ENCODE data around the gene MTHFD1L. TPM values are rescaled to one million over a fixed set of nuclear protein-coding genes. Genes with fewer than 3 reads are reported as not detected.

MTHFD1L gene
- total RNA-seq, 4 donors from 2014 or later, result 4.3 to 23.1 (median 4.7) TPM

DNA sequence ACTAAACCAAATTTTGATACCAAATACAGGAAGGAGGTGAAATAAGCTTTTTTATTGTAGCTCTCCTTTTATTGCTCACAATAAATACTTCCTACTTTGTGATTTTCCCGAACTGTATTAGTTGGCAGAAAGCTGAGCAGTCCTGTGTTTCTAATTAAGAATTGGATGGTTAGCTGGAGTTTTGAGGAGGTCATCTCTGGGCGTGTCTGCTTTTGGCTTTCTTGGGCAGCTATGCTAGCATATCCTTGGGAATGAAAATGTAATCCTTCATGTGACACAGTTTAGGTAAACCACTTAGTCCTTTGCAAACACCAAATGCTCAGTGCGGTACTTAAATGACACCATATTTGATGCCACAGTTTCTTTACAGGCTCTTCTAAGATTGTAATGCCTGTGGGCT, 67.5 kb downstream of the MTHFD1L start:
- DNase-seq, result no peak
- Histone ChIP-seq H3K27ac (no peak overlapping the region), H3K4me3 (no peak overlapping the region), H3K4me1 (no peaks in the 10 kb centered on the region), H3K9me3 (no peaks in the 10 kb centered on the region), H3K36me3 (no peaks in the 10 kb centered on the region), H3K27me3 (no peaks in the 10 kb centered on the region)
- TF ChIP-seq, protein P1, sequence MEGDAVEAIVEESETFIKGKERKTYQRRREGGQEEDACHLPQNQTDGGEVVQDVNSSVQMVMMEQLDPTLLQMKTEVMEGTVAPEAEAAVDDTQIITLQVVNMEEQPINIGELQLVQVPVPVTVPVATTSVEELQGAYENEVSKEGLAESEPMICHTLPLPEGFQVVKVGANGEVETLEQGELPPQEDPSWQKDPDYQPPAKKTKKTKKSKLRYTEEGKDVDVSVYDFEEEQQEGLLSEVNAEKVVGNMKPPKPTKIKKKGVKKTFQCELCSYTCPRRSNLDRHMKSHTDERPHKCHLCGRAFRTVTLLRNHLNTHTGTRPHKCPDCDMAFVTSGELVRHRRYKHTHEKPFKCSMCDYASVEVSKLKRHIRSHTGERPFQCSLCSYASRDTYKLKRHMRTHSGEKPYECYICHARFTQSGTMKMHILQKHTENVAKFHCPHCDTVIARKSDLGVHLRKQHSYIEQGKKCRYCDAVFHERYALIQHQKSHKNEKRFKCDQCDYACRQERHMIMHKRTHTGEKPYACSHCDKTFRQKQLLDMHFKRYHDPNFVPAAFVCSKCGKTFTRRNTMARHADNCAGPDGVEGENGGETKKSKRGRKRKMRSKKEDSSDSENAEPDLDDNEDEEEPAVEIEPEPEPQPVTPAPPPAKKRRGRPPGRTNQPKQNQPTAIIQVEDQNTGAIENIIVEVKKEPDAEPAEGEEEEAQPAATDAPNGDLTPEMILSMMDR (IDR thresholded peaks at IDR 0.05), result no peak
- TF ChIP-seq POLR2A (IDR thresholded peaks at IDR 0.05), result no peak

DNA sequence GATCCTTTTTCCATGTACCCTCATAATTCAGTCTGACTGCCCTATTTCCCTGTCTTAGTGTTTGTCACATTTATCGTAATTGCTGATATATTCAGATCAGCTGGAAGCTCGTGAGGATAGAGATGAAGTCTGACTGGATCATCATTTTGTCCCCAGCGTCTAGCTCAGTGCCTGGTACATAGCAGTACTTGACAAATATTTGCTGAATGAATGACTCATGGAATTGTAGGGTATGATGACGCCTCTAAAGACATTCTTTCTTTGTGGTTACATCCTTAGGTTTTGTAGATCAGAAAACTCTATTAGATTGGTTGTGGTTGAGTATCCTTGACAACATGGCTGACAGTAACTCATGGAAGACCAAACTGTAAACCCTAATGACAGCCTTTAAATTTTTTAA, 68.9 kb downstream of the MTHFD1L start:
- Histone ChIP-seq H3K27me3 (no peaks in the 10 kb centered on the region), H3K27ac (no peak overlapping the region), H3K9me3 (no peaks in the 10 kb centered on the region), H3K4me3 (no peak overlapping the region), H3K4me1 (no peaks in the 10 kb centered on the region), H3K36me3 (no peaks in the 10 kb centered on the region)
- DNase-seq, result no peak
- TF ChIP-seq, protein P1 (IDR thresholded peaks at IDR 0.05), result no peak
- TF ChIP-seq POLR2A (IDR thresholded peaks at IDR 0.05), result no peak

DNA sequence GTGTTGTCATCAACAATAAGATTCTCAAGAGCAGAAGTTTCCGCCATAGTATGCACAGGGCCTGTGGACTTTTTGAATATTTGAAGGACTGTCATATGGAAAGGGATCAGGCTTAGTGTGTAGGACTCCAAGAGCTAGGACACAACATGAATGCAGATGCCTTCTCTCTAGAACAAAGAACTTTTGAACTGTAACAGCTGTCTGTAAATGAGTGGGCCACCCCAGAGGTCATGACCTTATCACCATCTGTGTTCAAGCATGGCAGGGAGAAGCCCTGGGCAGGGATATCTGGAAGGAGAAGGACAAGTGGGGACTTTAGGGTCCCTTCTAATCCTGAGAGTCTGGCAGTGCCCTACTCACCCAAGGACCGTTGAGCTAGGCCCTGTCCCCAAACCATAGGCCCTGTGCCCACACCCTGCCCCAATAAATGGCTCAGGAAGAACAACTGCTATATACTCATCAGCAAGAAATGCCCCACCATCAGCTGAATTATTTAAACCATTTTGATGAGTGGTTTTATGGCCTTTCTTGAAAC, 70.6 kb downstream of the MTHFD1L start:
- DNase-seq, result no peak
- H3K9me3 ChIP-seq, result no peaks in the 10 kb centered on the region
- H3K36me3 ChIP-seq, result no peaks in the 10 kb centered on the region
- no peaks in the 10 kb centered on the region for H3K4me1 ChIP-seq
- H3K27me3 ChIP-seq, result no peaks in the 10 kb centered on the region
- TF ChIP-seq, protein P1 (IDR thresholded peaks at IDR 0.05), result no peak
- no peak for TF ChIP-seq POLR2A (IDR thresholded peaks at IDR 0.05)
- H3K4me3 ChIP-seq, result no peak overlapping the region
- H3K27ac ChIP-seq, result no peak overlapping the region

DNA sequence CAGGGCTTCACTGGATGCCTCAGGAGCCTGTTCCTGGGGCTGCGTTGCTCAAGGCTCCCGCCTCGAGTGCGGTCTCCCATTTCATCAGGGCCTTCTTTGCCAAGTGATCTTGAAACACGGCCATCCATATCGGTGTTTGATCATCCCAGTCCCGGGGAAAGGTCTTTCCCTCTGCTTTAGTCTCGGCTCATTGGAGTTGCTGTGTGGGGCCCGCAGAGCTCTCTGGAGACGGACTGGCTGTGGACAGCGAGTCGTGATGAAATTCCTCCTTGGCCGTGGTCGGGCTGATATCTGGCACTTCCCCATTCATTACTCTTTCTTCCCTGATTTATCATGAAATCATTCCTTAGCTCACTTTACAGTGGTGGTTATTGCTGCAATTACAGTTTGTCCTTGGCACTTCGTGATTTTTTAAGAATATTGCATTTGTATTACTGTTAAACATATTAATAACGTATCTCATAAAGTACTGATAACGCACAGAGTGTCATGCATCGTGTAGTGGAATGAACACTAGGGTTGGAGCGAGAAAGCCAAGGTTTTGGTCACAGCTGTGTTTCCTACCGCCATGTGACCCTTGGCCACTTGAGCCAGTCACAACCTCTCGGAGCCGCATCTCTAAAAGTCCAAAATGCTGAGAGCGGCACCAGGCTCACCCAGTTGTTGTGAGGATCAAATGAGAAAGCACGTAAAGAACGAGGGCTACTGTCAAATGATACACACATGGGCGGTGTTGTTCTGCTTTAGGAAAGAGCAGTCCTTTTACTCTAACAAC, 71.8 kb downstream of the MTHFD1L start:
- Histone ChIP-seq H3K27ac (no peak overlapping the region), H3K9me3 (no peaks in the 10 kb centered on the region), H3K4me3 (no peak overlapping the region), H3K4me1 (no peaks in the 10 kb centered on the region), H3K36me3 (no peaks in the 10 kb centered on the region), H3K27me3 (no peaks in the 10 kb centered on the region)
- TF ChIP-seq POLR2A (IDR thresholded peaks at IDR 0.05), result no peak
- TF ChIP-seq, protein P1 (IDR thresholded peaks at IDR 0.05), result no peak
- no peak for DNase-seq

DNA sequence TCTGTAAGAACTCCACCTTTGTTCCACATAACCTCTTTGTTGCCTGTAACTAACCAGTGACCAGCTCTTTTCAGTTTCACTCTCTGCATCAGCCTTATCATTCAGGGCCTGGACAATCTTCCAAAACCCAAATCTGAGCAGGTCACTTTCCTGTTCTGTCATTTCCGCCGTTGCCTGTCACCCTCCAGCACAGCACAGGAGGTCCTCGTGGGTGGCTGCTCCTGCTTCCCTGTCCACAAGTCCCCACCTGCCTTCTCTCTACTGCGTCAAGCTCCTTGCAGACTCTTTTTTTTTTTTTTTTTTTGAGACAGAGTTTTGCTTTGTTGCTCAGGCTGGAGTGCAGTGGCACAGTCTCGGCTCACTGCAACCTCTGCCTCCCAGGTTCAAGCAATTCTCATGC, 73.9 kb downstream of the MTHFD1L start:
- no peaks in the 10 kb centered on the region for H3K4me1 ChIP-seq
- H3K27ac ChIP-seq, result no peak overlapping the region
- no peak for DNase-seq
- TF ChIP-seq, protein P1 (IDR thresholded peaks at IDR 0.05), result no peak
- no peak for TF ChIP-seq POLR2A (IDR thresholded peaks at IDR 0.05)
- H3K36me3 ChIP-seq, result no peaks in the 10 kb centered on the region
- H3K9me3 ChIP-seq, result no peaks in the 10 kb centered on the region
- no peak overlapping the region for H3K4me3 ChIP-seq
- no peaks in the 10 kb centered on the region for H3K27me3 ChIP-seq

Data from Peyer's patch (tissue), 4 donors.